ENCODE results near the gene PDZD4. TPM values are rescaled to one million over a fixed set of nuclear protein-coding genes. Genes with fewer than 3 reads are reported as not detected.

The PDZD4 gene
- total RNA-seq, 1 donor from 2014 or later = 8.3 TPM

DNA sequence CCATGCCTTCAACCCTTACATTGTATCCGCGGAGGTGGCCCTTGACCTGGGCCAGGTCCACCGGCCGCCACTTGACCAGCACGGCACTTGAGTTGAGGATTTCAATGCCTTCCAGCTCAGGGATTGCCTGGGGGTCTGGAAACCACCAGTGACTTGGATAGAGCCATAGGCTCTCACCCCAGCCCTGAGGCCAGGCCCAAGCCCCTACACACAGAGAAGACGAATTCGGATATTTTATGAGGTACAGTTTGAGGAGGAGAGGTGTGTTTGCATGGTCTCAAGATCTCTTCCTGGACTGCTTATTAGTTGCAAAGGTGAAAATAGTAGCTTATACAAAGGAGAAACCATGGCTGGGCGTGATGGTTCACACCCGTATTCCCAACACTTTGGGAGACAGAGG lies 35.3 kb upstream of the PDZD4 start:
- DNase-seq (no peak), ATAC-seq (no peak)
- Histone ChIP-seq H3K27ac (no peak overlapping the region), H3K9me3 (no peaks in the 10 kb centered on the region), H3K4me1 (no peaks in the 10 kb centered on the region), H3K36me3 (no peaks in the 10 kb centered on the region), H3K4me3 (no peak overlapping the region), H3K27me3 (no peaks in the 10 kb centered on the region)
- TF ChIP-seq, protein P1, sequence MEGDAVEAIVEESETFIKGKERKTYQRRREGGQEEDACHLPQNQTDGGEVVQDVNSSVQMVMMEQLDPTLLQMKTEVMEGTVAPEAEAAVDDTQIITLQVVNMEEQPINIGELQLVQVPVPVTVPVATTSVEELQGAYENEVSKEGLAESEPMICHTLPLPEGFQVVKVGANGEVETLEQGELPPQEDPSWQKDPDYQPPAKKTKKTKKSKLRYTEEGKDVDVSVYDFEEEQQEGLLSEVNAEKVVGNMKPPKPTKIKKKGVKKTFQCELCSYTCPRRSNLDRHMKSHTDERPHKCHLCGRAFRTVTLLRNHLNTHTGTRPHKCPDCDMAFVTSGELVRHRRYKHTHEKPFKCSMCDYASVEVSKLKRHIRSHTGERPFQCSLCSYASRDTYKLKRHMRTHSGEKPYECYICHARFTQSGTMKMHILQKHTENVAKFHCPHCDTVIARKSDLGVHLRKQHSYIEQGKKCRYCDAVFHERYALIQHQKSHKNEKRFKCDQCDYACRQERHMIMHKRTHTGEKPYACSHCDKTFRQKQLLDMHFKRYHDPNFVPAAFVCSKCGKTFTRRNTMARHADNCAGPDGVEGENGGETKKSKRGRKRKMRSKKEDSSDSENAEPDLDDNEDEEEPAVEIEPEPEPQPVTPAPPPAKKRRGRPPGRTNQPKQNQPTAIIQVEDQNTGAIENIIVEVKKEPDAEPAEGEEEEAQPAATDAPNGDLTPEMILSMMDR (IDR thresholded peaks at IDR 0.05) = no peak
- intact Hi-C loops (cut with DNase I) = no loop called here

DNA sequence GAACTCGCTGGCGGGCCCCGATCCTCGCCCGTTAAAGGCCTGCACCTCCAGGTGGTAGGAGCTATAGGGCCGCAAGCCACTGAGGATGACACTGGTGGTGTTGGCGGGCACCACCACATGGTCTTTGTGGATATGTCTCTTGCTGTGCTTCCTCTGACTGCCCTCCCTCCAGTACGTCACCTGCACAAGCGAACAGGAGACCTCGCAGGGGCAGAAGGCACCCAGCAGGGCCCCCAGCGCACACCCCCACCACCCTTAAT lies 34.9 kb upstream of the PDZD4 start:
- DNase-seq (no peak), ATAC-seq (no peak)
- no peaks in the 10 kb centered on the region for H3K36me3 ChIP-seq
- no peaks in the 10 kb centered on the region for H3K9me3 ChIP-seq
- H3K27me3 ChIP-seq = no peaks in the 10 kb centered on the region
- intact Hi-C loops (cut with DNase I) = no loop called here
- H3K27ac ChIP-seq = no peak overlapping the region
- TF ChIP-seq, protein P1 (IDR thresholded peaks at IDR 0.05) = no peak
- H3K4me1 ChIP-seq = no peaks in the 10 kb centered on the region
- H3K4me3 ChIP-seq = no peak overlapping the region

DNA sequence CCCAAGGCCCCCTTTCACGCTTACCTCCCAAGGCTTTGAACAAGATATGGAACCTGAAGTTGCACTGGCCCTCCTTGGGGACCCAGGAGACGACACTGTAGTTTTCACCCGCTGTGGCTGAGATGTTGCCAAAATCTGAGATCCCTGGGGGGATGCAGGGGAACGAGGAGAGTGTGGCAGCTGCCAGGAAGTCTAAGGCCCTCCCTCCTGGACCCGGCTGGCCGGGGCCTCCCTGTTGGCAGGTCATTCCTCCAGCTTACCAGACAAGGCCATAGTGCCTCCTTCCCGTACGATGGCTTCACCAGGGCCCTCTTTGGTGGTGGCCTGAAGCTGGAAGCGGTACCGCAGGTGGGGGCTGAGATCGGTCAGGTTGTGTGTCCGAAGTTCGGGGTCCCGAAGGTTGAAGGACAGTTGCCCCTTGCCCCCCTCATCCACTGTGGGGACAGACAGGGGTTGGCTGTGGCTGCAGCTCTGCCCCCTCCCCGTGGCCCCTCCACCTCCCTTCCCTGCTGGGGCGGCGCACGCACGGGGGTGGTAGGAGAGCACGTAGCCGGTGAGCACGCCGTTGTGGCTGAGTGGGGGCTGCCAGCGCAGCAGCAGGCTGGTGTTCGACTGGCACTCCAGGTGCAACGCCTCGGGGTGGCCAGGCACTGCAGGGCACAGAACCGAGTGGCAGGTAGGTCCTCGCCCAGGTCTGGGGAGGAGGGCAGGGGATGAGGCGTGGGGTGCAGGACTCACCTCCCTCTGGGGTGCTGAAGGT lies 34.4 kb upstream of the PDZD4 start:
- Histone ChIP-seq H3K27ac (no peak overlapping the region), H3K4me3 (no peak overlapping the region), H3K27me3 (no peaks in the 10 kb centered on the region), H3K9me3 (no peaks in the 10 kb centered on the region), H3K36me3 (no peaks in the 10 kb centered on the region), H3K4me1 (no peaks in the 10 kb centered on the region)
- TF ChIP-seq, protein P1 (IDR thresholded peaks at IDR 0.05) = no peak
- ATAC-seq (no peak), DNase-seq (no peak)
- intact Hi-C loops (cut with DNase I) = no loop called here

DNA sequence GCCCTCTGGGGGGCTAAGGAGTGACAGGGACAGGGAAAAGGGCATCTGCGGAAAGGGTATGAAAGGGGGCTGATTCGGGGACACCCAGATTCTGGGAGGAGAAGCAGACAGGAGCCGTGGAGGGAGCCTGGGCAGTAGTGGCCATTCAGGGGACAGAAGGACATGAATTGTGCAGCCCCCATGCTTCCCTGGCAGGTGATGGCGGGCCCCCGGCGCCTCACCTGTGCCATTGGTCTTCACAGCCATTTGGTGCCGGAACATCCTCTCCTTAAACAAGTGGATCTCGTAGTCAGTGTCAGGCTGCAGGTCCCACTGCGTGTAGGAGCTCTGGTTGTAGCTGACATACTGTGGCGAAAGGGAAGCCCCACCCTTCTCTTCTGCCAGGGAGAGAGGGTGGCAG lies 33.8 kb upstream of the PDZD4 start:
- intact Hi-C loops (cut with DNase I) = no loop called here
- Histone ChIP-seq H3K4me1 (no peaks in the 10 kb centered on the region), H3K4me3 (no peak overlapping the region), H3K9me3 (no peaks in the 10 kb centered on the region), H3K27me3 (no peaks in the 10 kb centered on the region), H3K27ac (no peak overlapping the region), H3K36me3 (no peaks in the 10 kb centered on the region)
- ATAC-seq = no peak
- no peak for DNase-seq
- TF ChIP-seq, protein P1 (IDR thresholded peaks at IDR 0.05) = no peak

DNA sequence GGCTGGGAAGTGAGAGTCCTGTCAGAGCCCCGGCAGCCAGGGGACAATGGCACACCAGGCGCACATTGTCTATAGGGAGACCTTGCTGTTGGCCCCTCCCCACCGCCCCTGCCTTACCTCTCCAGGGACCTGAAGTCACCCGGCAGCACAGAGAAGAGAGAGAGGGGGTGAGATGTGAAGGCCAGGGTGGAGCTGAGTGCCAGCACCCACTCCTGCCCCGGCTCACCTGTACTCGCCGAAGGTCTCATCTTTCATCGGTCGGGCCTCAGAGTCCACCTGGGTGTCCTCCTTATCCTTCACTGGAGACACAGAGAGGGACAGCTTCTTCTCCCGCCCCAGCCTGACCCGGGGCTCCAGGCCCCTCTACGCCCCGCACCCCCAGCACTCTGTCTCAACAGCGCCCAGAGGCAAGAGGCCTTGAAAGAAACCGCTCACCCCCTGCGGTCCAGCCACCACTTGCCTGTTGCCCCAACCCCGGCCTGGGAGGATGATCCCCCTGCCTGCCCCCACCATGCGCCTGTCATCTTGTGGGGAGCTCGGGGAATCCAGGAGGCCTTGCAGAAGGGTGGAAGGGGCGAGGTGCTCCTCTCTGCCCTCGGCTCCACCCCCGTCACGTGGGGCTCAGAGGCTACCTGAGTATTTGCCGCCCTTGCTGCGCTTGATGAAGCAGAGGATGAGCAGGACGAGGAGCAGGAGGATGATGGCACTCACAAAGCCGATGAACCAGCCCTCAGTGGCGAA lies 33.1 kb upstream of the PDZD4 start:
- Histone ChIP-seq H3K27me3 (no peaks in the 10 kb centered on the region), H3K4me3 (no peak overlapping the region), H3K27ac (no peak overlapping the region), H3K4me1 (no peaks in the 10 kb centered on the region), H3K9me3 (no peaks in the 10 kb centered on the region), H3K36me3 (no peaks in the 10 kb centered on the region)
- TF ChIP-seq, protein P1 (IDR thresholded peaks at IDR 0.05) = no peak
- intact Hi-C loops (cut with DNase I) = no loop called here
- ATAC-seq = no peak
- no peak for DNase-seq
